ENCODE measurements around the gene GLIS1.

GRCh38 chr1:53662169-53662568 lies 76.8 kb downstream of the GLIS1 start:
- TF ChIP-seq POLR2A (IDR thresholded peaks at IDR 0.05) (no peak), CTCF (IDR thresholded peaks at IDR 0.05) (no peak)

All from heart left ventricle (tissue), 13 donors.